Fibroblast of mammary gland (primary cell): Measurements from ENCODE around the gene R3HDM2.

Source experiments
- DNase-seq: peaks from one replicate; pipeline ENCODE4 v3.0.0-alpha.2; 2010; ENCODE audit warnings: low read depth
- H3K4me3 ChIP-seq: 2 replicates; pipeline ENCODE4 v1.5.1; 2011; ENCODE audit warnings: low read depth, mild to moderate bottlenecking, low read length, moderate library complexity; ENCODE audit not compliant: control insufficient read depth
- CTCF ChIP-seq: conservative IDR thresholded peaks from 2 replicates; pipeline ENCODE4 v1.5.1; 2011; ENCODE audit warnings: low read depth, low read length, inconsistent platforms; ENCODE audit not compliant: control insufficient read depth, insufficient read depth

R3HDM2 gene

GRCh38 chr12:57270966-57271470 lies 159.8 kb downstream of the R3HDM2 start:
- TF ChIP-seq CTCF: no peak
- no peak for DNase-seq
- no peak overlapping the region for H3K4me3 ChIP-seq

- H3K4me3 ChIP-seq: no peak overlapping the region
- DNase-seq: peak; percentile 57
- TF ChIP-seq CTCF: no peak
Observed at GRCh38 chr12:57268264-57268663, 162.6 kb downstream of the R3HDM2 start.

- no peak for TF ChIP-seq CTCF
- DNase-seq: no peak
- H3K4me3 ChIP-seq: no peak overlapping the region
Observed at GRCh38 chr12:57266681-57267080, 164.2 kb downstream of the R3HDM2 start.

GRCh38 chr12:57263096-57263495 lies 167.7 kb downstream of the R3HDM2 start:
- no peak for DNase-seq
- no peak for TF ChIP-seq CTCF

GRCh38 chr12:57262126-57262822 lies 168.6 kb downstream of the R3HDM2 start:
- no peak for TF ChIP-seq CTCF
- H3K4me3 ChIP-seq: no peak overlapping the region
- no peak for DNase-seq

More at GRCh38 chr12:57263096-57263495, 167.7 kb downstream of the R3HDM2 start:
- H3K4me3 ChIP-seq: no peak overlapping the region

- no peak for TF ChIP-seq CTCF
- DNase-seq: no peak
- H3K4me3 ChIP-seq: no peak overlapping the region
Observed at GRCh38 chr12:57261428-57261865, 169.4 kb downstream of the R3HDM2 start.
